Body of pancreas (tissue), 4 donors: Measurements from ENCODE around the gene TNXB. TPM values are rescaled to one million over a fixed set of nuclear protein-coding genes. Genes with fewer than 3 reads are reported as not detected.
A peak's percentile ranks its signal among the peaks of the same experiment; 100 is the strongest.

Experiments used
- ATAC-seq: fragments of 150-250 bp; one replicate; pipeline ENCODE4 v1.9.1; 2016
- DNase-seq, 4 donors: peaks; one replicate each; pipeline ENCODE4 v3.0.0-alpha.2; 2019
- H3K27ac ChIP-seq, 4 donors: fragments of 200-600 bp; sonication (generic); 1 replicate in 3 of 4; 2 replicates in 1 of 4; pipeline versions ENCODE4 v1.5.1 to v1.6.1; 2016 to 2019; ENCODE audit warnings: mild to moderate bottlenecking in 1 of 4, mixed read lengths in 1 of 4, moderate library complexity in 1 of 4
- H3K27me3 ChIP-seq, 2 donors: fragments of 200-600 bp; sonication (generic); one replicate each; pipeline ENCODE4 v1.6.0; 2016; ENCODE audit warnings: mild to moderate bottlenecking in 1 of 2
- H3K36me3 ChIP-seq, 2 donors: fragments of 200-600 bp; sonication (generic); replicated peaks in 1 of 2; 2 replicates each; pipeline ENCODE4 v1.5.1; 2016; ENCODE audit warnings: low read depth in 2 of 2; ENCODE audit not compliant: insufficient read depth in 1 of 2
- H3K4me1 ChIP-seq: fragments of 200-600 bp; sonication (generic); one replicate; pipeline ENCODE4 v1.6.0; 2016
- H3K4me3 ChIP-seq, 2 donors: fragments of 200-600 bp; sonication (generic); 1 replicate in 1 of 2; 2 replicates in 1 of 2; pipeline ENCODE4 v1.5.1; 2016 to 2019
- H3K9me3 ChIP-seq, 3 donors: fragments of 200-600 bp; sonication (generic); 1 replicate in 2 of 3; 2 replicates in 1 of 3; pipeline ENCODE4 v1.5.1; 2016
- CTCF ChIP-seq, 7 experiments: fragments of 450-650 bp in 4 of 7; fragments of 200-600 bp in 3 of 7; sonication (generic) in 3 of 7; IDR thresholded peaks; one replicate each; pipeline ENCODE4 v1.5.1; 2016 to 2019; ENCODE audit warnings: antibody characterized with exemption in 7 of 7
- POLR2A ChIP-seq, 3 donors: fragments of 450-650 bp; IDR thresholded peaks; one replicate each; pipeline ENCODE4 v1.6.1; 2016; ENCODE audit warnings: antibody characterized with exemption in 3 of 3, mild to moderate bottlenecking in 2 of 3
- WGBS, 2 donors: methylation state at CpG; one replicate each; pipeline ENCODE4 v1.1.5; 2017; 5-methylcytosine and 5-hydroxymethylcytosine counted together
- intact Hi-C: fragments of 100-400 bp; cut with DNase I; formaldehyde crosslinking; loops from one replicate; pipeline ENCODE4 v1.15.1; 2023
- total RNA-seq, 2 donors: library from RNA; depleted of rRNA; stranded (reverse); fragments of >200 nt; gene quantifications; one replicate each; pipeline ENCODE4 v1.1.0, GENCODE V29; 2016

Gene TNXB
- total RNA-seq, 2 donors from 2014 or later = 24.9 to 36.6 TPM

- TF ChIP-seq POLR2A (IDR thresholded peaks at IDR 0.05) (no peak), CTCF (IDR thresholded peaks at IDR 0.05) (no peak)
- intact Hi-C loops = no loop called here
- no peak overlapping the region for H3K27ac ChIP-seq
- no peak overlapping the region for H3K4me3 ChIP-seq
- ATAC-seq (no peak), DNase-seq (no peak)
- no peaks in the 10 kb centered on the region for H3K27me3 ChIP-seq
- no peaks in the 10 kb centered on the region for H3K9me3 ChIP-seq
- H3K36me3 ChIP-seq = no peaks in the 10 kb centered on the region
- 61 to 62% methylated on average over 9 to 10 of the region's 10 CpGs for WGBS, 2 donors
- H3K4me1 ChIP-seq = peaks cover 12% of the 10 kb centered on the region
These were observed 19.9 kb downstream of the TNXB start for GRCh38 chr6:32089082-32089828.

- intact Hi-C loops = no loop called here
- no peak overlapping the region for H3K27ac ChIP-seq
- 81 to 93% methylated on average over 5 to 14 of the region's 14 CpGs for WGBS, 2 donors
These were observed 20.6 kb downstream of the TNXB start for GRCh38 chr6:32088487-32089049.

GRCh38 chr6:32087574-32088486 is 21.3 kb downstream of the TNXB start:
- WGBS, 2 donors = 14 to 53% methylated on average over 13 to 41 of the region's 50 CpGs
- Histone ChIP-seq H3K36me3 (no peaks in the 10 kb centered on the region), H3K4me1 (peaks cover 12% of the 10 kb centered on the region), H3K27ac (peak overlapping the region in 2 of 4 donors; percentile 44 to 64), H3K27me3 (no peaks in the 10 kb centered on the region), H3K9me3 (no peaks in the 10 kb centered on the region), H3K4me3 (no peak overlapping the region)
- peak; percentile 92 for ATAC-seq
- intact Hi-C loops = no loop called here
- peak; percentile 84 to 87 (median 86) for DNase-seq
- no peak for TF ChIP-seq POLR2A (IDR thresholded peaks at IDR 0.05)
- TF ChIP-seq CTCF (IDR thresholded peaks at IDR 0.05) = peak; percentile 37 to 76 (median 48)

More at GRCh38 chr6:32088487-32089049, 20.6 kb downstream of the TNXB start:
- no peak for DNase-seq
- no peak for ATAC-seq
- Histone ChIP-seq H3K36me3 (no peaks in the 10 kb centered on the region), H3K4me3 (no peak overlapping the region), H3K27me3 (no peaks in the 10 kb centered on the region), H3K9me3 (no peaks in the 10 kb centered on the region), H3K4me1 (peaks cover 12% of the 10 kb centered on the region)
- no peak for TF ChIP-seq CTCF (IDR thresholded peaks at IDR 0.05)
- TF ChIP-seq POLR2A (IDR thresholded peaks at IDR 0.05) = no peak

- Histone ChIP-seq H3K27ac (peak overlapping the region in 1 of 4 donors; percentile 64), H3K4me3 (no peak overlapping the region), H3K36me3 (no peaks in the 10 kb centered on the region), H3K27me3 (no peaks in the 10 kb centered on the region), H3K4me1 (peaks cover 12% of the 10 kb centered on the region), H3K9me3 (no peaks in the 10 kb centered on the region)
- TF ChIP-seq CTCF (IDR thresholded peaks at IDR 0.05) (no peak), POLR2A (IDR thresholded peaks at IDR 0.05) (no peak)
- DNase-seq (no peak), ATAC-seq (no peak)
- 34 to 47% methylated on average over 16 to 44 of the region's 45 CpGs for WGBS, 2 donors
- intact Hi-C loops = no loop called here
These were observed 22.2 kb downstream of the TNXB start for GRCh38 chr6:32086661-32087573.
